ENCODE results near the gene TTC9. TPM values are rescaled to one million over a fixed set of nuclear protein-coding genes. Genes with fewer than 3 reads are reported as not detected.
A peak's percentile ranks its signal among the peaks of the same experiment; 100 is the strongest.

Gene TTC9
- total RNA-seq = 10 to 100 TPM in 1 of 8 experiments, 1 to 10 TPM in 7; 2.1 to 17.4 (median 5.1) TPM

DNA sequence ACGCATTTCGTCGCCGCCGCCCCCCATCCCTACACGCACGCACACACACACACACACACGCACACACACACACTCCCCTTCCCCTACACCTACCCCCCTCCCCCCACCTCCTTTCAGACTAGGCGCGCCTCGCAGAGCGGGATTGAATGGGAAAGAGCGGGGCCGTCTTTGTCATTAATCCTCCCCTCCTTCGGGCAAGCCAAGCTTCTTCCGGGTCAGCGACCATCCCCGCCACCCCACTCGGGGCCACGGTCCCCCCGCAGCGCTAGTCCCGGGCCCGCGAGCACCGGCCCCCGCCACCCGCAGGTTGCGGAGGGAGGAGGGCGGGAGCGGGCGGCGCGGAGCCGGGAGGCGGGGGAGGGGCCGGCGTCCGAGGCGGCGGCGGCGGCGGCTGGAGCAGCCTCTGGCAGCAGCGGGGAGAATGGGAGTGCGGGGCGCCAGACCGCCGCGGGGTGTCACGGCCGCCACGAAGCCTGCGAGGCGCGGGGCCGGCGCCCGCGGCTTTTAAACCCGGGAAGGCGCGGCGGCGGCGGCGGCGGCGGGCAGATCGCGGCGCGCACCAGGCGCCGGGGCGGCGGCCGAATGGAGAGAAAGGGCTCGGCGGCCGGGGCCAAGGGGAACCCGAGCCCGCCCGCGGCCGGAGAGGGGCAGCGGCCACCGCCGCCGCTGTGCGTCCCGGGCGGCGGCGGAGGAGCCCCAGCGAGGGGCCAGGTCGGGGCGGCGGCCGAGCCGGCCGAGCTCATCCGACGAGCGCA is at the start of gene TTC9:
Gene TTC9 (plus strand): TSS at position 369 of the 755 bp plus-strand sequence. CDS start 214 bp downstream, at position 583.
- ATAC-seq (replicated peaks in 6 of 8) = peak; percentile 10 to 77 (median 74)
- no CpG with 5 or more reads among the region's 105 CpGs for WGBS, 10 experiments
- H3K27ac ChIP-seq = peak within 1 kb of the TSS; percentile 47 to 58
- peak within 1 kb of the TSS; percentile 71 to 100 (median 83) for H3K4me3 ChIP-seq
- in situ Hi-C loops (cut with MboI; ENCODE audit: low pct_unique_long_range_greater_than_20kb in 2 of 9, low sequenced_read_pairs in 9 of 9, unreplicated experiment in 9 of 9) = loop anchor here in 1 of 9 experiments (25.0 kb wide), 1 partner anchor 321 kb away; no protein-coding TSS in a partner anchor
- peaks cover 19 to 21% of the 10 kb centered on the region in 2 donors for H3K4me1 ChIP-seq (replicated peaks in 1 of 2)

DNA sequence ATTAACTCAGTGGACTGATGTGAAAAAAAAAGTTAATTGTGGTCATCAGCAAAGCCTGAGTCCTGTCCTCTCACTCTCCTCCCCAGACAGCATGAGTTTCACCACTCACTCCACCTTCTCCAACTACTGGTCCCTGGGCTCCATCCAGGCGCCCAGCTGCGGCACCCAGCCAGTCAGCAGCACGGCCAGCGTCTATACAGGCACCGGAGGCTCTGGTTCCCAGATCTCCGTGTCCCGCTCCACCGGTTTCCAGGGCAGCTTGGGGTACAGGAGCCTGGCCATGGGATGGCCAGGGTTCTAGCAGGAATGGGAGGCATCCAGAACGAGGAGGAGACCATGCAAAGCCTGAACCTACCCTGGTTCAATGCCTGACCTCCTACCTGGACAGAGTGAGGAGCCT is 47.3 kb upstream of the TTC9 start:
- H3K4me1 ChIP-seq (replicated peaks in 1 of 2) = peaks cover 6% of the 10 kb centered on the region in 2 donors
- H3K4me3 ChIP-seq = no peak overlapping the region
- no peak overlapping the region for H3K27ac ChIP-seq
- in situ Hi-C loops (cut with MboI; ENCODE audit: low pct_unique_long_range_greater_than_20kb in 2 of 9, low sequenced_read_pairs in 9 of 9, unreplicated experiment in 9 of 9) = no loop called here
- ATAC-seq (replicated peaks in 6 of 8) = no peak
- WGBS, 10 experiments = 83 to 100% (median 98%) methylated on average over 1 to 7 of the region's 9 CpGs; no CpG with 5 or more reads in 4 of the 10 experiments

DNA sequence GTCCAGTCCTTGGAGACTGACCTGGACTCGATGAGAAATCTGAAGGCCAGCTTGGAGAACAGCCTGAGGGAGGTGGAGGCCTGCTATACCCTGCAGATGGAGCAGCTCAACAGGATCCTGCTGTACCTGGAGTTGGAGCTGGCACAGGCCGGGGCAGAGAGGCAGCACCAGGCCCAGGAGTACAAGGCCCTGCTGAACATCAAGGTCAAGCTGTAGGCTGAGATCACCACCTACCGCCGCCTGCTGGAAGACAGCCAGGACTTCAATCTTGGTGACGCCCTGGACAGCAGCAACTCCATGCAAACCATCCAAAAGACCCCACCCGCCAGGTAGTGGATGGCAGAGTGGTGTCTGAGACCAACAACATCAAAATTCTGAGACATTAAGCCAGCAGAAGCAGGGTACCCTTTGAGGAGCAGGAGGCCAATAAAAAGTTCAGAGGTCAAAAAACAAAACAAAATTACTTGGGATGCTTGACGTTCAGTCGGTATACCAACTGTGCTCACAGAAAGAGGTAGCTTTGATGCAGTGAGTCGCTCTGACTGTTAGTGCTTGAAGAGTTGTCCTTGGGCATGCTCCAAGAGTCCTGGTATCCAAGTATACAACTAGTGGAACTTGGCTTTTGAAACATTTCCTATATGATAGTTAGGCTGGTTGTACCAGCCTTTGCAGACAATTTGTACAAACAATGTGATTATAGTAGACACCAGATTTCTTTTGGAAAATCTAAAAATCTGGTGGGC is 46.1 kb upstream of the TTC9 start:
- WGBS, 10 experiments = 87 to 100% (median 95%) methylated on average over 1 to 8 of the region's 9 CpGs; no CpG with 5 or more reads in 4 of the 10 experiments

DNA sequence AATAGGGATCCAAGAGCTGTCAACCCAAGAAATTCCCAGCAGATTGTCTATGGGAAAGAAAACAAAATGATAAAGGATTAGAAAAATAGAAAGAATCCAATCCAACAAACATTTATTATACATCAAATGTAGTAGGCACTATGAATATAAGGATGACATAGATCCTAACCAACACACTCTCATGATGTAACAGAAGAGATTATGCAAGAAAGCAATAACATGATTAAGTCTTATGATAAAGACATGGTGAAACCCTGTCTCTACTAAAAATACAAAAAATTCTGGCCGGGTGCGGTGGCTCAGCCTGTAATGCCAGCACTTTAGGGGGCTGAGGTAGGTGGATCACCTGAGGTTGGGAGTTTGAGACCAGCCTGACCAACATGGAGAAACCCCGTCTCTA is 44.0 kb upstream of the TTC9 start:
- WGBS, 10 experiments = 74 to 100% (median 95%) methylated on average over 2 to 3 of the region's 3 CpGs; no CpG with 5 or more reads in 2 of the 10 experiments
- in situ Hi-C loops (cut with MboI; ENCODE audit: low pct_unique_long_range_greater_than_20kb in 2 of 9, low sequenced_read_pairs in 9 of 9, unreplicated experiment in 9 of 9) = no loop called here
- Histone ChIP-seq H3K4me3 (no peak overlapping the region), H3K27ac (no peak overlapping the region), H3K4me1 (replicated peaks in 1 of 2) (peaks cover 7 to 12% of the 10 kb centered on the region in 2 donors)
- ATAC-seq (replicated peaks in 6 of 8) = no peak

More for the DNA sequence above, 46.1 kb upstream of the TTC9 start:
- Histone ChIP-seq H3K4me1 (replicated peaks in 1 of 2) (peaks cover 7 to 9% of the 10 kb centered on the region in 2 donors), H3K27ac (no peak overlapping the region), H3K4me3 (no peak overlapping the region)
- ATAC-seq (replicated peaks in 6 of 8) = no peak
- in situ Hi-C loops (cut with MboI; ENCODE audit: low pct_unique_long_range_greater_than_20kb in 2 of 9, low sequenced_read_pairs in 9 of 9, unreplicated experiment in 9 of 9) = no loop called here

DNA sequence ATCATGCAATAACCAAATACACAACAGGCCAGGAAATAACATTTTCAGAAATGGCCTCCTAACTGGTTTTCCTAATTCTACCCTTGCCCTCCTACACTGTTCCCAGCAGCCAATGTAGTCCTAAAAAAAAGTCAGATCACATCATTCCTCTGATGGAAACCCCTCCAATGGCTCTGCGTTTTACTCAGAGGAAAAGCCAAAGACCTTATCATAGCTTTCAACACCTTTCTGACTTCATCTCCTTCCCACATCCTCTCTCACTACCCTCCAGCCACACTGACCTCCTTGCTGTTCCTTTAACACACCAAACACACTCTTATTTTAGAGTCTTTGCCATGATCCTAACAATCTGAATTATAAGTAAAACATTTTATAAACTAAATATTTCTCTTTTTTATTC is 42.4 kb upstream of the TTC9 start:
- peak overlapping the region; percentile 82 to 100 (median 94) for H3K4me3 ChIP-seq
- 33 to 100% (median 75%) methylated on average over 1 of the region's 1 CpG; no CpG with 5 or more reads in 1 of the 10 experiments for WGBS, 10 experiments
- peaks cover 7 to 12% of the 10 kb centered on the region in 2 donors for H3K4me1 ChIP-seq (replicated peaks in 1 of 2)
- in situ Hi-C loops (cut with MboI; ENCODE audit: low pct_unique_long_range_greater_than_20kb in 2 of 9, low sequenced_read_pairs in 9 of 9, unreplicated experiment in 9 of 9) = no loop called here
- H3K27ac ChIP-seq = no peak overlapping the region
- no peak for ATAC-seq (replicated peaks in 6 of 8)

DNA sequence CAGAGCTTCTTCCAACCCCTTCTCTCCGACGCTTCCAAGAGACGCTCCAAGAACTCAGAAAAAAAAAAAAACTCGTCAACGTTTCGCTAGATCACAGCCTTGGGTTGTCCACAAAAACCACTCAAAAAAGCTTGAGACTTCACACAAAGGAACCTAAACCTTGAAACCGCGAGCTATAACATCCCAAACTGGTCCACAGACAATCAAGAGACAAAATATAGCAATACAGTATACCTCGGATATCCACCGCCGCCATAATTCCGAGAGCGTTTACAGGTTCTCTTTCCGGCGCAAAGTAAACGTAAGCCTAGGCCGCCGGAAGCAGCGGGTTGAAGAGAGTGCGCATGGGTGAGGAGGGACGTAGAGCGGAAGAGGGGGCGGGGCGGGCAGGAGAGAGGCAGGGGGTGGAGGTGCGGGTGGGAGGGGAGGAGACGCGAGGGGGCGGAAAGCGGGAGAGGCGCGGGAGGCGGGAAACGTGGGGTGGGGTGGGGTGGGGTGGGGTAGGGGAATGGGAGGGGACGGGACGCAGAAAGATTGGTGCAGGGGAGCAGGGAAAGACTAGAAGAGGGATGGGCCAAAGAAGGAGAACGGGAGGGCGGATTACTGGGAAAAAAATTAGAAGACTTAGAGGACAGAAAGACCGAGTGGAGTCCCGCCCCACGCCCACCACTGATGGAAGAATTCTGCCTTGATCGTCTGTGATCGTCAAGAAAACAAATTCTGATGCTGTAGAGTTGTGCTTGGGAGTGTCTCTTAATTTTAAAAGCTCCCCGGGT is 41.1 kb upstream of the TTC9 start, which contains the start of gene MED6:
Gene MED6 (minus strand): TSS at position 274 of the 776 bp plus-strand sequence. CDS start 18 bp downstream, at position 256.
- peak; percentile 94 to 99 (median 98) for ATAC-seq (replicated peaks in 6 of 8)
- in situ Hi-C loops (cut with MboI; ENCODE audit: low pct_unique_long_range_greater_than_20kb in 2 of 9, low sequenced_read_pairs in 9 of 9, unreplicated experiment in 9 of 9) = loop anchor here in 2 of 9 experiments (25.0 kb wide), 1 partner anchor 212 kb away; the partner anchor contains the start of gene MAP3K9 (in 2 of the 2)
- peak within 1 kb of the TSS; percentile 78 to 91 for H3K27ac ChIP-seq
- 0 to 10% (median 1%) methylated on average over 1 to 22 of the region's 43 CpGs for WGBS, 10 experiments
- peak within 1 kb of the TSS; percentile 82 to 100 (median 94) for H3K4me3 ChIP-seq
- peaks cover 7 to 12% of the 10 kb centered on the region in 2 donors for H3K4me1 ChIP-seq (replicated peaks in 1 of 2)

DNA sequence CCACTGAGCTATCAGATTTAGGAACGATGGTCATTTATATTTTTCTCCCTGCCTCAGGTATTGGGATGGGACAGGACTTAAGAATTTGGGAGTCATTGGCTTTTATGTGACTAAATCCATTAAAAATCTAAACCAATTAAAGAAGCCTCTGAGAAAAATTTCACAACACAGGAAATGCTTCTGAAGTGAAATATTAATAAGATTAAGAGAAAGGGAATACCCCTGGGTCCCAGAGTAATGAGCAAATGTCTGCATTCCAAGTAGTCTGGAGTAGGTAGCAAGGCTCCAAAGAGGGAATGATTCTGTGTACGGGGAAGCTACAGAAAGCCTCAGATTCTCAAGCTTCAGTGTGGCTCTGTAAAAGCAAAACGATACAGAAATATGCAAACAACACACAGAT is 40.6 kb upstream of the TTC9 start:
- in situ Hi-C loops (cut with MboI; ENCODE audit: low pct_unique_long_range_greater_than_20kb in 2 of 9, low sequenced_read_pairs in 9 of 9, unreplicated experiment in 9 of 9) = loop anchor here in 2 of 9 experiments (25.0 kb wide), 1 partner anchor 211 kb away; the partner anchor contains the start of gene MAP3K9 (in 2 of the 2)
- WGBS, 10 experiments = 0 to 78% (median 55%) methylated on average over 1 to 3 of the region's 3 CpGs
- peak overlapping the region in 1 of 2 donors; percentile 41 for H3K27ac ChIP-seq
- peaks cover 7 to 12% of the 10 kb centered on the region in 2 donors for H3K4me1 ChIP-seq (replicated peaks in 1 of 2)
- no peak for ATAC-seq (replicated peaks in 6 of 8)
- H3K4me3 ChIP-seq = peak overlapping the region; percentile 82 to 100 (median 94)

DNA sequence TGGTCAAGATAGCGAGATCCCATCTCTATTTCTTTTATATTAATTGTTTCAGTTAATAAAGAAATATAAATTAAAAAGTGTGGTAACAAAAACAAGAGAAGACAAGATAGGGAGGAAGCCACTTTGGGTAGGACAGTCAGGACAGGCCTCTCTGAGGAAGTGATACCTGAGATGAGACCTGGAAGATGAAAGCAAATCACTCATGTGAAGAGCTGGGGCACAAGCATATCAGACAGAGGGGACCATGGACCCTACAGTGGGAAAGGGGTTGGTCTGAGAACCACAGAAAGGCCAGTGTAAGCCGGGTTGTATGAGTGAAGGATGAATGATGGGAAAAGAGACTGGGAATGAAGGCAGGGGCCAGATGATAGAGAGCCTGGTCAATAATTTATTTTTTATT is 39.5 kb upstream of the TTC9 start:
- Histone ChIP-seq H3K4me3 (no peak overlapping the region), H3K27ac (no peak overlapping the region), H3K4me1 (replicated peaks in 1 of 2) (peaks cover 7 to 12% of the 10 kb centered on the region in 2 donors)
- no peak for ATAC-seq (replicated peaks in 6 of 8)
- WGBS, 10 experiments = 60 to 100% (median 93%) methylated on average over 1 to 2 of the region's 2 CpGs; no CpG with 5 or more reads in 2 of the 10 experiments
- in situ Hi-C loops (cut with MboI; ENCODE audit: low pct_unique_long_range_greater_than_20kb in 2 of 9, low sequenced_read_pairs in 9 of 9, unreplicated experiment in 9 of 9) = loop anchor here in 2 of 9 experiments (25.0 kb wide), 1 partner anchor 210 kb away; the partner anchor contains the start of gene MAP3K9 (in 2 of the 2)

DNA sequence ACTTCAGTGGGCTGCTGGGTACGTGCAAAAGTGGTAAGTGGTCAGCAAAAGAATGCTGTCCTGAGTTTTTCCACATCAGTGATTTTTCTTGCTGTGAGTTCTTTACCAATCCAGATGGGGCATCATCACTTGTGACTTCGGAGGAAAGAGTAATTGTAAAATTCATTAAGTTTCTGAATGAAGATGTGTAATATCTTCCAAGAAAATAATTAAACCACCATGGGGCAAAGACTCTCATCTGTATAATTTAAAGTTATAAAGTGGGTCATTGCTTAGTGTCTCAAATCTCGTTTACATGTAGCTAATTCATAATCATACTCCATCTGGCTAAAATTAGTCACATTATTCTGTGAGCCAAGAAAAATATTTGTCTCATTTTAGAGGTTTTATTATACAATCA is 30.5 kb upstream of the TTC9 start:
- no peak overlapping the region for H3K27ac ChIP-seq
- H3K4me1 ChIP-seq (replicated peaks in 1 of 2) = no peaks in the 10 kb centered on the region
- WGBS, 10 experiments = 0 to 76% (median 15%) methylated on average over 1 to 3 of the region's 3 CpGs; no CpG with 5 or more reads in 2 of the 10 experiments
- no peak overlapping the region for H3K4me3 ChIP-seq
- ATAC-seq (replicated peaks in 6 of 8) = no peak
- in situ Hi-C loops (cut with MboI; ENCODE audit: low pct_unique_long_range_greater_than_20kb in 2 of 9, low sequenced_read_pairs in 9 of 9, unreplicated experiment in 9 of 9) = loop anchor here in 2 of 9 experiments (25.0 kb wide), 1 partner anchor 201 kb away; the partner anchor contains the start of gene MAP3K9 (in 2 of the 2)

DNA sequence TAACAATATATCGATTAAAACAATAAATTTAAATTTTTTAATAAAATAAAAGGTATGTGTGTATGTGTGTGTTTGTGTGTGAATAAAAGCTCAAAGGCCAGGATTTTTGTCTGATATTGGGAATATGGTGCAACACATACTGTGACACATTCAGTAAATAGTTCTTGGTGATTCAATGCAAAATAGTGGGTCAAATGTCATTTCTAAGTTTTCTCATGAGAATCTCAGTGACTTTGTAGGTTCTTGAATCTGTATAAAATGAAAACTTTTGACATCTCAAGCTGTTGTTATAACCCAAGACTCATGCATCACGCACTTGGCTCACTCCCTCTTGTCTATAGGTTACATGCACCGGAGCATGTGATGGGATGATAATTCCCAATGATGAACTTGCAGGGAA is 25.1 kb upstream of the TTC9 start:
- in situ Hi-C loops (cut with MboI; ENCODE audit: low pct_unique_long_range_greater_than_20kb in 2 of 9, low sequenced_read_pairs in 9 of 9, unreplicated experiment in 9 of 9) = loop anchor here in 2 of 9 experiments (25.0 kb wide), 1 partner anchor 196 kb away; the partner anchor contains the start of gene MAP3K9 (in 2 of the 2)
- no peaks in the 10 kb centered on the region for H3K4me1 ChIP-seq (replicated peaks in 1 of 2)
- no peak overlapping the region for H3K4me3 ChIP-seq
- H3K27ac ChIP-seq = no peak overlapping the region
- no peak for ATAC-seq (replicated peaks in 6 of 8)
- WGBS, 10 experiments = 38 to 96% (median 86%) methylated on average over 1 to 3 of the region's 3 CpGs

DNA sequence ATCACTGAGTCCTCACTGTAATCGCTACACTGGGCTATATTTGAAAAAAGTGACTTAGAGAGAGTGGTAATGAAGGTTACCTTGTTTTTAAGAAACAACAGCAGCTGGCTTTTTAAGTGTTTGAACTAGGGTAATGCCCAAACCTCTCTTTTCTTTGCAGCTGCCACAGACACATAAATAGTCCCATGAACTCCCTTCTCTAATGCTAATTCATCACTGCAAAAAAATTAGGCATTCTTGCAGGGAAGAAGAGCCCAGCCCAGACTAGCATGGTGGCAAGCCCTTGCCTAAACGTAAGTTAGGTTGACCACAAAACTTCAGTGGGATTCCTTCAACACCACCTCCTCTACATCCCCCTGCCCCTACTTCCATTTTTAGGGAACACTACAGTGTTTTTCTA is 23.4 kb upstream of the TTC9 start:
- ATAC-seq (replicated peaks in 6 of 8) = peak in 2 of 8 experiments; percentile 39 to 69
- Histone ChIP-seq H3K27ac (no peak overlapping the region), H3K4me3 (no peak overlapping the region), H3K4me1 (replicated peaks in 1 of 2) (no peaks in the 10 kb centered on the region)
- 17 to 100% (median 68%) methylated on average over 1 to 2 of the region's 2 CpGs; no CpG with 5 or more reads in 4 of the 10 experiments for WGBS, 10 experiments
- in situ Hi-C loops (cut with MboI; ENCODE audit: low pct_unique_long_range_greater_than_20kb in 2 of 9, low sequenced_read_pairs in 9 of 9, unreplicated experiment in 9 of 9) = loop anchor here in 2 of 9 experiments (25.0 kb wide), 1 partner anchor 194 kb away; the partner anchor contains the start of gene MAP3K9 (in 2 of the 2)

DNA sequence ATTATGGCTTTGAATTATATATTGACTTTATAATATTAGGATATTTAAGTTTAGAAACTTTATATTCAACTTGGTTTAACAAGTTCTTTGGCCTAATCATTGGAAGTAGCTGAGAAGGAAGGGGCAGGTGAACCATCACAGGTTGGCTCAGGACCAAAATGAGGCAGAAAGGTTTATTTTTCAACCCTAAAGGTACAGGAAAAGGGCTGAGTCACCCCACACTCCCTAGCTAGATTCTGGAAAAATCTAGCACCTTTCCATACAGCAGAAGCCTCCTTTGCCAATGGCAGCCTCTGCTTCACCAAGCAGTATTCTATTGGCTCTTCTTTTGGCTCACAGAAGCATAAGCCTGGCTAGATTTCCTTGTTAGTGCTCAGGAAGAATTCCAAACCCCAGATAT is 22.0 kb upstream of the TTC9 start:
- no peak overlapping the region for H3K4me3 ChIP-seq
- in situ Hi-C loops (cut with MboI; ENCODE audit: low pct_unique_long_range_greater_than_20kb in 2 of 9, low sequenced_read_pairs in 9 of 9, unreplicated experiment in 9 of 9) = loop anchor here in 3 of 9 experiments (10.0 to 25.0 kb wide), 3 partner anchors 95 to 195 kb away; partner anchors contain the start of gene MAP3K9 (in 2 of the 3)
- H3K27ac ChIP-seq = no peak overlapping the region
- ATAC-seq (replicated peaks in 6 of 8) = no peak
- no peaks in the 10 kb centered on the region for H3K4me1 ChIP-seq (replicated peaks in 1 of 2)

All from motor neuron (in vitro differentiated cells).